Hepatocyte (in vitro differentiated cells): Measurements from ENCODE around the gene SNAP29.

Source experiments
- CTCF ChIP-seq: fragments of 200-600 bp; sonication (generic); IDR thresholded peaks from 2 replicates; pipeline ENCODE4 v1.5.1; 2016; ENCODE audit warnings: antibody characterized with exemption, mild to moderate bottlenecking; ENCODE audit not compliant: poor library complexity
- EZH2 ChIP-seq: fragments of 200-600 bp; sonication (generic); IDR thresholded peaks from 2 replicates; pipeline ENCODE4 v1.6.1; 2016; ENCODE audit warnings: antibody characterized with exemption, mild to moderate bottlenecking, borderline replicate concordance
- EZH2phosphoT487 ChIP-seq: fragments of 200-600 bp; sonication (generic); IDR thresholded peaks from one replicate; pipeline ENCODE4 v1.6.1; 2018; ENCODE audit warnings: antibody characterized with exemption, mild to moderate bottlenecking, low read depth, moderate library complexity; ENCODE audit not compliant: unreplicated experiment, severe bottlenecking

- no peak for TF ChIP-seq CTCF
- no peak for TF ChIP-seq EZH2
- no peak for TF ChIP-seq EZH2phosphoT487
These were observed 50.9 kb downstream of the SNAP29 start for GRCh38 chr22:20909543-20910303.
